GM21786 (cell line): ENCODE data around the gene UBAC1.
"Not testable (repeated sequence)": the region's sequence is repeated elsewhere in the genome, so short reads cannot be mapped to it uniquely, and the experiment has no call there.

Experiments
- ATAC-seq: cut with Tn5 transposase; IDR thresholded peaks from one replicate; pipeline ENCODE4 v1.9.1; 2021; ENCODE audit not compliant: unreplicated experiment

Gene UBAC1

DNA sequence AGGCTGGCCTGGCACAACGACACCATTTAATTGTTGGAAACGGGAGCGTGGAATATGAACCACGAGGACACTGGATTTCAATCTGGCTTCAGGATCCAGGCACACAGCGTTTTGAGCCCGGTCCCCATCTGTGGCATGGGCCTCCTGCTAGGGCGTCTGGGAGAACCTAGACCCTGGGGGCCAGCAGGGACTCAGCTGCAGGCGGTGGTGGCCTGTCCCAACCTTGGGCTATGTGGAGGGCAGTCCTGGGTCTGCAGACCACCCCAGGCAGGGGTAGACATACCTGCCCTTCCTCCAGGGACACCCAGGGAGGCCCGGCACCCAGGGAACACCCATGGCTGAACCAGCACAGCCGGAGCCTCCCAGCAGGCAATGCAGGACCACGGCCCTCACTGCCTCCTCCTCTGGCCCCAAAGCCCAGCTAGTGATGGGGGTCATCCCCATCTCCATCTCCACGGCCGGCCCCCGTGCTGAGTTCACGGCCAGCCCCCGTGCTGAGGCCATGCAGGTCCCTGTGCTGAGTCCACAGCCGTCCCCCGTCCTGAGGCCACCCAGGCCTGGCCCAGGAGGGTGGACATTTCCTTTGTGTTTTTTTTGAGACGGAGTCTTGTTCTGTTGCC, 18.5 kb upstream of the UBAC1 start:
- ATAC-seq = no peak

DNA sequence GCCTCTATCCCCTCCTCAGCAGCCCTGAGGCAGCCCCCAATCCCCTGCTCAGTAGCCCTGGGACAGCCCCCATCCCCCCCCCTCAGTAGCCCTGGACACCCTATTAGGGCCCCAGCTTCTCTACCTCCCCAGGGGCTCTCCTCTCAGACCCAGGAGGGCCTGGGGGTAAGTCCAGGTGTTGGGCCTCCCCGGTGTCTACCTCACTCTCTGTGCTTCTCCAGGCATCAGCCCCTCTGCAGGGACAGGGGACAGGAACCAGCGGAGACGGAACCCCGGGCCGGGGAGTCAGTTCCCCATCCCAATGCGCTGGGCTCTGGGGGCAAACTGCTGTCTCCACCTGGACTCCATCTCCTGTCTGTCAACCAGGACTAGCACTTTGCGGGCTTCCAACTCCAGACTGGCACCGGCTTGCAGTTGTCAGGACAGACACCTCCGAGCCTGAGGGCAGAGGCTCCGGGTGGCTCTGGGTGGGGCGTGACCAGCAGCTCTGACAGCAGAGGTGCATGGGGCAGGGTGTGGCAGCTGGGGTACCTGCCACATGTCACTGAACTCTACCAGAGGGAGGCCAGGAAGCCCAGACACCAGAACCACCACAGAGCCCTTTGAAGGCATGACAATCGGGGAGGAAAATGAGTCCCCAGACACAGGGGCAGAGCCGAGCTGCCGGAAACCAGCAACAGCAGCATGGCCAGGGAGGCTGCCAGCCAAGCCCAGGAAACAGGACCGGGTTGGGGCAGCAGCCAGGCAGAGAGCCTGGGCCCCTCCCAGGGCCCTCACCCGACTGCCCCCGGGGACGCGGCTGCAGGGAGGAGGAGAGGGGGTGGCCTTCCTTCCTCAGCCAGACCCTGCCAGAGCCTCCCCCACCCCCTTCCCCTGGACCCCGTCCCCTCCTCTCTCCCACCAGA, 17.7 kb upstream of the UBAC1 start:
- no peak for ATAC-seq

DNA sequence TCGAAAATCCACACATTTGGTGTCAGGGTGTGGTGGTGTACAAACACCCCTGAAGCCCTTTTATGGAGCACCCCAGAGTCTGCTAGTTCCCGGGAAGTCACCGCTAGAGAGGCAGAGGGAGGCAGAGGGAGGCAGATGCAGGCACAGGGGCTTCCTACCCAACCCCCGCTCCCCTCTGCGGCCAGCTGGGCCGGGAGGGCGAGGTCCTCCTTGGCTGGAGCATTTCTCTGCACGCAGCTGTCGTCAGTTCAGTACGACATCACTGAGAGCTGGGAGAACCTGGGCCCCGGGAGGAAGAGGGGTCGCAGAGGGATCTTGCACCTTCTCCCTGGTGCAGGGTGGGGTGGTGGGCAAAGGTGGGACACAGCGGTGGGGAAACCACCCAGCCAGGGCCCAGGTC, 15.8 kb upstream of the UBAC1 start:
- no peak for ATAC-seq

DNA sequence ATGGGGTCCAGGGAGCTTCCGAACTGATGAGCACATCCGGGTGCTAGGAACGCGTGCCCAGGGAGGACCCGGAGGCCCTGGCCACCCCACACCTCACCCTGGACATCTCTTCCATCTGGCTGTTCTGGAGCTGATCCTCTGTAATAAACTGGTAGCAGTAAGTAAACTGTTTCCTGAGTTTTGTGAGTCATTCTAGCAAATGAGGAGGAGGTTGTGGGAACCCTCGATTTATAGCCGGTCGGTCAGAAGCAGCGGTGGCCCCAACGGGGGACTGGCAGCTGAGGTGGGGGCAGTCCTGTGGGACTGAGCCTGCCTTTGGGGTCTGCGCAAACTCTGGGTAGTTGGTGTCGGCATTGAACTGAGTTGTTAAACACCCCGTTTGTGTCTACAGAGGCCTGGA, 15.4 kb upstream of the UBAC1 start:
- ATAC-seq = no peak

DNA sequence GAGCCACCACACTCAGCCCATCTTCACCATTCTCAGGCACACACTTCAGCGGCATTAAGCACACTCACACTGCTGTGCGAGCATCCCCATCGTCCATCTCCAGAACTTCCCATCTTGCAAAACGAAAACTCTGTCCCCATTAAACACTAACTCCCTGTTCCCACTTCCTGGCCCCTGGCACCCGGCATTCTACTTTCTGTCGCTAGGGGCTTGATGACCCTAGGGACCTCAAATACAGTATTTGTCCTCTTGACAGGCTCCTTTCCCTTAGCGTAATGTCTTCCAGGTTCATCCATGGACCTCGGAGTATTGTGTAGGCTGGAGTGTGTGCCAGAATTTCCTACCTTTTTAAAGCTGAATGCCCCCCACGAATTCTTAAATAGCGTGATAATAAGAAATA, 14.7 kb upstream of the UBAC1 start:
- no peak for ATAC-seq

DNA sequence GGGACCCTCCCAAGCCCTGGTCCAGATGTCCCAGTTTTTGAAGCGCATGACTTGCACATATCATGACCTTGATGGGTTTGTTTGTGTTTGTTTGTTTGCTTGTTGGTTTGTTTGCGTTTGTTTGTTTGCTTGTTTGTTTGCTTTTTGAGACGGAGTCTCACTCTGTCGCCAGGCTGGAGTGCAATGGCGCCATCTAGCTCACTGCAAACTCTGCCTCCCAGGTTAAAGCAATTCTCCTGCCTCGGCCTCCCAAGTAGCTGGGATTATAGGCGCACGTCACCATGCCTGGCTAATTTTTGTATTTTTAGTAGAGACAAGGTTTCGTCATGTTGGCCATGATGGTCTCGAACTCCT, 13.0 kb upstream of the UBAC1 start:
- no peak for ATAC-seq

DNA sequence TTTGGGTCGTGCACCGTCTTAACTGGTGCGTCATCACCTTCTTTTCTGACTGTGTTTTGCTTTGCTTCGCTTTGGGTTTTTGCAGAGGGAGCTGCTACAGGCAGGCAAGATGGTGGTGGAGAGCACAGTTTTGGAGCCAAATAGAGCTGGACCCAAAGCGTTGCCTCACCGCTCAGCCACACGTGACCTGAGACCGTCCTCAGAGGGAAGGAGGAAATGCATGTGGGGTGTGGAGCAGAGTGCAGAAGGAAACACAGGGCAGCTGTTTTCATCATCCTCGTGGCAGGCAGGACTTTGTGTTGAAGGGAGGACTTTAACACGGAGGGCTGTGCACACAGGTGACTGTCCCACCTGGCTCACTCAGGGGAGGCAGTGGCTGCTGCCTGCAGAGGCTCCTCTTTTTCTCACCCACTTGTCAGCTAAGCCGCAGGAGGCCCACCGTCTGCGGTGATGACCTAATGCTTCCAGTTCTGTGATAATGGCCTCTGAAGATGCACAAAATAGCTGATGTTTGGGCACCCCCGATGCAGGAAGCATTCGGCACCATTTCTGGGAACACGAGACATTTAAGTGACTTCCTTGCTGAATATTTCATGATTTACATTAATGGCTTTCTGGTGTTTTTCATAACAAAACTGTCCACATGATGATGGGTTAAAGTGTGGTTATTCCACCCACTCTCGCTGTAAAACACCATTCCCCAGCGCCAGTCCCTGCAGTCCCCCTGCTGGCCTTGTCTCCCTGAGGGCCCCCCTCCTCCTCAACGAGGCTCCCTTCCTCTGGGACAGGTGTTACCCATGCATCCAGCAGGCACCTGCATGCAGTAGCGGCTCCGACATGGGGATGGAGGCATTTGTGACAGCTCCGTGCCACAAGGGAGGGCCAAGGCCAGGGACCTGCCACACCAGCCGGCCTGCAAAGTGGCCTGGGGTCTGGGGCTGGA, 12.4 kb upstream of the UBAC1 start:
- no peak for ATAC-seq

DNA sequence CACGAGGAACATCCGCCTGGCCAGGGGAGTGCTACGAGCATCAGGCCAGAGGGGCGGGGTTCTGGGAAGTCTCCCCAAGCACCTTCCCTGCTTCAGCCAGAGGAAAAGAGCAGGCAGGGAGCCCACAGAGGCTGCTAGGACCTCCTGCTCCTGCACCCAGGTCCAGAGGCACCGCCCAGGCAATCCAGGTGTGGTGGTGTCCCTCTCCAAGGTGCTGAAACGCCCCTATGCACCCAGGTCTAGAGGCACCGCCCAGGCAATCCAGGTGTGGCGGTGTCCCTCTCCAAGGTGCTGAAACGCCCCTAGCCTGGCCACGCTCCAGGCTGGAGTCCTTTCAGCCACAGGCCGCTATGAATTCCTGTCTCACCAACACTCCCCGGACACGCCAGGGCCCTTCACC, 10.7 kb upstream of the UBAC1 start:
- no peak for ATAC-seq

DNA sequence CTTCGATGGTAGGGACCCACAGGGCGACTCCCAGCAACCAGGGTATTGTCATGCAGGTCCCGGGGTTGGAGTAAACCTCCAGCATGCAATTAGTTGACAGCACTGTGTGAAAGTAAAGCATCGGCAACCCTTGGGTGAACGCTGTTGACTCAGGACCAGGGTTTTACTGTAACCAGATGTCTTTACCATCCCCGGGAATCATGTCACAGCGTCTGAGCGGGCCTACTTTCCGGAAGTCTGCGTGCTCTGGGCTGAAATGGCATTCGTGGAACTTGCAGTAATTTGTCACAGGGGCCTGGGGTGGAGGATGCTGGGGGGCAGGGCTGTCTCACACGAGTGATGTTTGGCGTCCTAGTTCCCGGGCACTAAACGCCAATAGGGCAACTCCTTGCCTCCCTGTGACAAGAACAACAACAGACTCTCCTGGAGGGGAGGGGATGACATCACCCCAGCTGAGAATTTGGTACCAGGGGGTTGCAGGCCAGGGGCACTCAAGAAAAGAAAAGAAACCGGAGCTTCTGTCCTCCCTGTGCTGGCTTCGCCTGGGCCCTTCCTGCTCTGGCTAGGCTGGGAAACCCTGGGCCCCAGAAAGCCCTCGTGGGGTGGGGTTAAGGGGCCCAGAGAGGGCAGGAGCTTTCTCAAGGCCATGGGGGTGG, 10.1 kb upstream of the UBAC1 start:
- no peak for ATAC-seq

DNA sequence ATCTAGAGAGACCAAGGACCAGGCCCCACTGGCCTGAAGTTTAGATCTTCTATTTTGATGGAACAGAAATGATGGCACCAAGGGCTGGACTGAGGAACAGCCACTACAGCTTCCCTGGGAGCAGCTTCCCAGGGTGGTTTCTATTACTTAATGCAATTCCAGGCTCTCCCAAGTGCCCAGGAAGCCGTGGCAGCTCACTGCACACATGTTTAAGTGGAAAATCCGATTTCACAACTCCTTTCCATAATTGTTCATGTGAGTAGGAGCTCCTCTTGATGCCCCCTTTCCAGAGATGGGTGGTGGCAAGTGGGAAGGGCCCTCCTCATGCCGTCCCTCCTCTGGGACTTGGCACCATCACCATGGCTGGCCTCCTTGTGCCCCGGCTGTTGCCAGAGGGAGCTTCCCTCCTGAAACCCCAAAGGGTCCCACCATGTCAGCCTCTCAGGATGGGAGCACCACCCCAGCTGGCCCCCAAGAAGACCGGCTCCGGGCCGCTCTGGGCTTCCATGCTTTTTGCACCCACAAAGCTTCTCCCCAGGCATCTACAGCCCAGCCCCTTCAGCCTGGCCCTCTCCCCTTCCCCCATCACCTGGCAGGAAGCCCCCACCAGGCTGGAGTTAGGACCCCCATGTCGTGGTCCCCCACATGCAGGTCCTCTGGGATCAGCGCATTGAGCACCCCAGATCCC, 9.1 kb upstream of the UBAC1 start:
- ATAC-seq = no peak

DNA sequence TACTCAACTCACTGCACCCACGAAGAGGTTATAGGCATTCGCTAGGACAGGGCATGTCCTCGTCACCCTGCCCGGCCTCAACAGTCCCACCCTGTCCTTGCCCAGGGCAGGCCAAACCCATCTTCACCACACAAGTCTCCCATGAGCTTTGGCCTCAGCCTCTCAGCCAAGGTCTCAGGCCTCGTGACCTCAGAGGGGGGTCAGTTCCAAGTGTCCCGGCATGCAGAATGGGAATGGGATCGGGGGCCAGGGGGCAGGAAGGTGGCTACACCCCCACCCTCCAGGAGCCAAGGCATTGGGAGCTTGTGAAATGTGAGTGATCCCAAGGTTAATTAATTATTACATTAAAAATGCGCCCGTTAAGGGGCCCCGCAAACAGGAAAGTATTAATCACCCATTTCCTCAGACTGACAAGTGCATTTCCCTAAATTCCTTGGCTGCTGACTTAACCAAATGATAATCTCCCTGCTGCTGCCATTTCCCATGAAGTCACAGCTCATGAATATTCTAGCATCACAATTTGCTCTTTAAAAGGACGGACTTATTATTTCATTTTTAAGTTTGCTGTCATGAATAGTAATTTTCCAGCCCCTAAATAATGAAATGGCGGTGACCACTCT, 8.0 kb upstream of the UBAC1 start:
- no peak for ATAC-seq

DNA sequence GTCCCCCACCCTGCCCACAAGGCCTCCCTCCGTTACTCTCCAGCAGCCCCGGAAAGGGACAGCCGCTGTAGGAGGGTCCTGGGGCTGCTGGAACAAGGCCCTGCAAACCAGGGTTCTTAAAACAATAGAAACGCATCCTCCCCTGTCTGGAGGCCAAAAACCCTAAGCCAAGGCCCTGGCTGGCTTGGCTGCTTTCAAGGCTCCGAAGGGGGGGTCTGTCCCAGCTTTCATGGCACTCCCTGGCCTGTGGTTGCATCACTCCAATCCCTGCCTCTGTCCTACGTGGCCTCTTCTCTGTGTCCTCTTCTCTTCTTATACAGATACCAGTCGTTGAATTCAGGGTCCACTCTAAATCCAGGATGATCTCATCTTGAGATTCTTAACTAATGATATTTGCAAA, 7.4 kb upstream of the UBAC1 start:
- no peak for ATAC-seq

DNA sequence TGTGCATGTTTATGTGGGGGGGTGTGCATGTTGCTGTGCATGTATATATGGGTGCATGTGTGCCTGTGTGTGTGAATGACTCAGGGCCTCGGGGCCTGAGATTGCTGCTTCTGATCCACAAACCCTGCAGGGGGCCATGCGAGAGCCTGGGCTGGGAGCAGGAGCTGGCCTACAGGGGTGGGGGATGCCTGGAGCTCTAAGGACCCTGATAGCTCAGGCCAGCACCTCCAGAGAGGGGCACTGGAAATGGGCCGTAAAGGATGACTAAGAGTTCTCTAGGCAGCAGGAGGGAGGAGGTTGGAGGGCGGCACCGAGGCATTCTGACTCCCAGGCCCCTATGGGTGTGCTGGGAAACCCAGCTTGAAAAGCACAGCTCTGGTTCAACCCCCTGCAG, 6.9 kb upstream of the UBAC1 start:
- no peak for ATAC-seq

DNA sequence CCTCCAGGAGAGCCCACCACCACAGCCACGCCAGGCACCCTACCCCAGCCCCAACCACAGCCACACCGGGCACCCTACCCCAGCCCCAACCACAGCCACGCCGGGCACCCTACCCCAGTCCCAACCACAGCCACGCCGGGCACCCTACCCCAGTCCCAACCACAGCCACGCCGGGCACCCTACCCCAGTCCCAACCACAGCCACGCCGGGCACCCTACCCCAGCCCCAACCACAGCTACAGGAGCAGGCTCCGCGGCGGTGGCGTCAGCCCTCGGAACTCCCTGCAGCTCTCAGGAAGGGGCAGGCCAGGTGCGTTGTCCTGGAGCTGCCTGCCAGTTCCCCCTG, 5.7 kb upstream of the UBAC1 start:
- ATAC-seq = not testable (repeated sequence)

DNA sequence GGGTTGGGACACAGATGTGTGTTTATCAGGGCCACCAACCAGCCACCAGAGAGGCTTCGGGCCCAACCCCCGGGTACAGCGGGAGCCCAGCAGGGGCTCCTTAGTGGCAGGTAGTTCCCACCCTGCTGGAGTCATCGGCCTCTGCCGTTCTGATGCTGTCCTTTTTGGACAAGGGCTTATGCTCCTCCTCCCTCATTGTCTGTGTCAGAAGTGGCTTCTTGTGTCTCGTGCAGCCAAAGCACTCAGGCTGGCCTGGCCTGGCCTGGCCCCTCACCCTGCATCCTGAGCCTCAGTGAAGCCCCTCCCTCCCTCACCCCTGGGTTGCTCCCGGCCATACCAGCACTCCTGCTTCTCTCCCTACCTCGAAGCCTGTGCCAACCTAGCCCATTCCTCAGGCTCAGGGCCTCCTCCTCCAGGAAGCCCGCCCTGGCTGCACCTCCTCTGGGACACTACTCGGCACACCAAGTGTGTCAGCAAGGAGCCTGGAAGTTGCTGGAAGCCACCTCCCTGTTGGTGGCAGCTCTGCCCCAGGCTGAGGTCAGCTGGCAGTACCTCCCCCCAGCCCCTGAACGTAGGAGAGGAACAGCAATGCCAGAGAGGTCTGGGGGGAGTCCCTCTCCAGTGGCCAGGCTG, 4.1 kb upstream of the UBAC1 start:
- ATAC-seq = no peak

DNA sequence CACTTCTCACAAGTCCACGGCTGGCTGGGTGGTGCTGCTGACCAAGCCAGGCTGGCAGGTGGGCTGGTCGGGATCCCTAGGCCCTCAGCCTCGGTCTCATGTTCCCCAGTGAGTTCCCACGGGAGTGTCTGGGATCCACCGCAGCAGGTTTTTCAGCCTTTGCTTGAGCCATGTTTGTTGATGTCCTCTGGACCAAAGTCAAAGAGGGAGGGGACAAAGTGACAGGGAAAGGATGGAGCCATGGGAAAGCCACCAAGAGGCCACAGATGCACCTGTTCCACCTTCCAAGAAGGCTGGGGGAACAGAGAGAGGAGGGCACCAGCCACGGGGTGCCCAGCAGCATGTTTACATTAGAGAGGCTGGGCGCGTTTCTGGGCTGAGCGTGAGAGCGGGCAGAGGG, 2.8 kb upstream of the UBAC1 start:
- no peak for ATAC-seq

DNA sequence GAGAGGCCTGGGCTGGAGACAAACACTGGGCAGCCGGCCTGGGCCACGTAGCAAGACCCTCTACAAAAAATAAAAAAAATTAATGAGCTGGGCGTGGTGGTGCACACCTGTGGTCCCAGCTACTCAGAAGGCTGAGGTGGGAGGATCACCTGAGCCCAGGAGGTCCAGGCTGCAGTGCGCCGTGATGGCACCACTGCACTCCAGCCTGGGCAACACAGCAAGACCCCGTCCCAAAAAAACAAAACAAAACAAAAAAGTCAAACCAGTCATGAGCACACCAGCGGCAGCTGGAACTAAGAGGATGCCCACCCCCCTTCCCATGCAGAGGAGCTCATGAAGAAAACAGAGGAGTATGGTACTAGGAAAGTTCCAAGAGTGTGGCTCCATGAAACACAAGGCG, 2.2 kb upstream of the UBAC1 start:
- ATAC-seq = no peak

DNA sequence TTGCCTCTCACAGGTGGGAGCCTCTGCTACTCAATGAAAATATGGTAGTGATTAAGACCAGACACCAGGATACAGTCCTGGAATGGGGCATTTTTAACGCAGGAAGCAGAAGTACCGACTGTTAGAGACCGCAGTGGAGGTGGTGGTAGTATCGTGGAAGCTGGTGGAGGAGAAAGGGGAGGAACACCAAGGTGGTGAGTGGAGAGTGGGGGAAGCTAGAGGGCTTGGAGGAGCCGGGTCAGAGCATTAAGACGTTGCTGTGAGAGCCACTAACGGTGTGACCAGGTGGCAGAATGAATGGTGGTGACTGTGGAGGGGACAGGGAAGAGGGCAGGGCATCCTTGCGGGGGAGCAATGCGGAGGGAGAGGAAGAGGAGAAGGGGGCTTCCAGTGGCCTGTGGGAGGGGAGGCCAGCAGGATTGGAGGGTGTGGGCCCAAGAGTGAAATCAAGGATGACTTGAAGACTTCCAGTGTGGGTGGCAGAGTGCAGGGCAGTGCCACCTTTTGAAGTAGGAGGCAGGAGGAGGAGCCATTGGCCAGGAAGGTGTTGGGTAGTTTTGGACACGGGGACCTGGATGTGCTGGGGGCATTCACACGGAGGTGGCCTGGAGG, 1.6 kb upstream of the UBAC1 start:
- no peak for ATAC-seq
